Testis (tissue), 3 donors: ENCODE data around the gene COL12A1. TPM values are rescaled to one million over a fixed set of nuclear protein-coding genes. Genes with fewer than 3 reads are reported as not detected.

Experiments used
- DNase-seq: peaks from one replicate; pipeline ENCODE4 v3.0.0-alpha.2; 2019
- H3K27ac ChIP-seq, 2 donors: fragments of 200-600 bp; sonication (generic); one replicate each; pipeline ENCODE4 v1.5.1; 2019
- H3K27me3 ChIP-seq: fragments of 200-600 bp; sonication (generic); one replicate; pipeline ENCODE4 v1.5.1; 2019
- H3K36me3 ChIP-seq: fragments of 200-600 bp; sonication (generic); one replicate; pipeline ENCODE4 v1.5.1; 2017; ENCODE audit warnings: low read depth; ENCODE audit errors: missing control alignments
- H3K4me1 ChIP-seq: fragments of 200-600 bp; sonication (generic); one replicate; pipeline ENCODE4 v1.5.1; 2019
- H3K4me3 ChIP-seq, 2 donors: fragments of 200-600 bp; sonication (generic); one replicate each; pipeline ENCODE4 v1.5.1; 2017 to 2019
- H3K9me3 ChIP-seq: fragments of 200-600 bp; sonication (generic); one replicate; pipeline ENCODE4 v1.5.1; 2017
- POLR2A ChIP-seq: fragments of 450-650 bp; IDR thresholded peaks from one replicate; pipeline ENCODE4 v1.6.1; 2017; ENCODE audit warnings: antibody characterized with exemption, mild to moderate bottlenecking, moderate library complexity
- WGBS, 2 donors: methylation state at CpG; one replicate each; pipeline ENCODE4 v1.1.5; 2018; 5-methylcytosine and 5-hydroxymethylcytosine counted together
- intact Hi-C: fragments of 100-400 bp; cut with DNase I; formaldehyde crosslinking; loops from one replicate; pipeline ENCODE4 v1.15.1; 2023; ENCODE audit warnings: low total_unique reads
- polyA plus RNA-seq: library from polyadenylated mRNA; stranded (reverse); fragments of 350-450 nt; fragmentation: Illumina TruSeq; extraction: RNeasy Lipid Tissue Mini Kit (QIAGEN cat#74804); gene quantifications from one replicate; pipeline ENCODE4 v1.2.3, GENCODE V29; 2014; ENCODE audit warnings: low read depth, low replicate concordance; ENCODE audit not compliant: insufficient read depth
- total RNA-seq, 2 donors: library from RNA; depleted of rRNA; stranded (reverse); fragments of >200 nt; gene quantifications; one replicate each; pipeline ENCODE4 v1.2.3, GENCODE V29; 2016
- TF ChIP-seq, protein P1 (sequence below), 3 experiments: fragments of 450-650 bp in 2 of 3; fragments of 200-600 bp in 1 of 3; sonication (generic) in 1 of 3; IDR thresholded peaks; one replicate each; pipeline ENCODE4 v1.5.1; 2016 to 2019; ENCODE audit warnings: antibody characterized with exemption in 3 of 3, mild to moderate bottlenecking in 2 of 3, moderate library complexity in 1 of 3

COL12A1 gene
- total and polyA plus RNA-seq, 3 donors from 2014 or later = 11.4 to 27.3 (median 13.6) TPM

DNA sequence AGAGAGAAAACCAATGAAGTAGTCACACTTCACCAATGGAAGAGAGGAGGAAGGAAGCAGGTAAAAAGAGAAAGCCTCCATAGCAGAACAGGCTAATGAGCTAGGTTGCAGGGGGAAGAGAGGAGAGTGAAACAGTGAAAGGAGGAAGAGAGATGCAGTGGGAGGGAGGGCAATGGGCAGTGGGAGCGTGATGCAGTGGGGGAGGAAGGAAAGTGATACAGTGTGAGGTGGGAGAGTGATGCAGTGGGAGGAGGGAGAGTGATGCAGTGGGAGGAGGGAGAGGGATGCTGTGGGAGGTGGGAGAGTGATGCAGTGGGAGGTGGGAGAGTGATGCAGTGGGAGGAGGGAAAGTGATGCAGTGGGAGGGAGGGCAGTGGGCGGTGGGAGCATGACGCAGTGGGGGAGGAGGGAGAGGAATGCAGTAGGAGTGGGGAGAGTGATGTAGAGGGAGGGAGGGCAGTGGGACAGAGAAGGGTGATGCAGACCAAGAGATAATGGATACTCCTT lies 29.7 kb downstream of the COL12A1 start:
- TF ChIP-seq, protein P1, sequence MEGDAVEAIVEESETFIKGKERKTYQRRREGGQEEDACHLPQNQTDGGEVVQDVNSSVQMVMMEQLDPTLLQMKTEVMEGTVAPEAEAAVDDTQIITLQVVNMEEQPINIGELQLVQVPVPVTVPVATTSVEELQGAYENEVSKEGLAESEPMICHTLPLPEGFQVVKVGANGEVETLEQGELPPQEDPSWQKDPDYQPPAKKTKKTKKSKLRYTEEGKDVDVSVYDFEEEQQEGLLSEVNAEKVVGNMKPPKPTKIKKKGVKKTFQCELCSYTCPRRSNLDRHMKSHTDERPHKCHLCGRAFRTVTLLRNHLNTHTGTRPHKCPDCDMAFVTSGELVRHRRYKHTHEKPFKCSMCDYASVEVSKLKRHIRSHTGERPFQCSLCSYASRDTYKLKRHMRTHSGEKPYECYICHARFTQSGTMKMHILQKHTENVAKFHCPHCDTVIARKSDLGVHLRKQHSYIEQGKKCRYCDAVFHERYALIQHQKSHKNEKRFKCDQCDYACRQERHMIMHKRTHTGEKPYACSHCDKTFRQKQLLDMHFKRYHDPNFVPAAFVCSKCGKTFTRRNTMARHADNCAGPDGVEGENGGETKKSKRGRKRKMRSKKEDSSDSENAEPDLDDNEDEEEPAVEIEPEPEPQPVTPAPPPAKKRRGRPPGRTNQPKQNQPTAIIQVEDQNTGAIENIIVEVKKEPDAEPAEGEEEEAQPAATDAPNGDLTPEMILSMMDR (IDR thresholded peaks at IDR 0.05) = no peak
- TF ChIP-seq POLR2A = no peak
- no peak overlapping the region for H3K27ac ChIP-seq
- H3K4me3 ChIP-seq = no peak overlapping the region
- intact Hi-C loops = no loop called here
- H3K4me1 ChIP-seq = no peaks in the 10 kb centered on the region
- WGBS, 2 donors = 77 to 82% methylated on average over 3 of the region's 3 CpGs
- H3K36me3 ChIP-seq = no peaks in the 10 kb centered on the region
- no peaks in the 10 kb centered on the region for H3K27me3 ChIP-seq
- H3K9me3 ChIP-seq = no peaks in the 10 kb centered on the region
- no peak for DNase-seq

- H3K4me1 ChIP-seq = no peaks in the 10 kb centered on the region
- WGBS, 2 donors = 47 to 60% methylated on average over 4 of the region's 4 CpGs
- intact Hi-C loops = no loop called here
- no peaks in the 10 kb centered on the region for H3K9me3 ChIP-seq
- DNase-seq = no peak
- TF ChIP-seq, protein P1 (IDR thresholded peaks at IDR 0.05) = no peak
- TF ChIP-seq POLR2A = no peak
- H3K36me3 ChIP-seq = no peaks in the 10 kb centered on the region
- H3K27ac ChIP-seq = no peak overlapping the region
- no peaks in the 10 kb centered on the region for H3K27me3 ChIP-seq
- no peak overlapping the region for H3K4me3 ChIP-seq
These were observed 33.9 kb downstream of the COL12A1 start for GRCh38 chr6:75171986-75172385.

GRCh38 chr6:75171567-75171966 lies 34.3 kb downstream of the COL12A1 start:
- H3K27ac ChIP-seq = no peak overlapping the region
- H3K4me3 ChIP-seq = no peak overlapping the region
- H3K4me1 ChIP-seq = no peaks in the 10 kb centered on the region
- intact Hi-C loops = no loop called here
- no peaks in the 10 kb centered on the region for H3K27me3 ChIP-seq
- DNase-seq = no peak
- no peaks in the 10 kb centered on the region for H3K36me3 ChIP-seq
- H3K9me3 ChIP-seq = no peaks in the 10 kb centered on the region
- no peak for TF ChIP-seq POLR2A
- TF ChIP-seq, protein P1 (IDR thresholded peaks at IDR 0.05) = no peak
- WGBS, 2 donors = 56 to 60% methylated on average over 2 of the region's 2 CpGs

- Histone ChIP-seq H3K27me3 (no peaks in the 10 kb centered on the region), H3K4me1 (no peaks in the 10 kb centered on the region), H3K4me3 (no peak overlapping the region), H3K27ac (no peak overlapping the region), H3K9me3 (no peaks in the 10 kb centered on the region), H3K36me3 (no peaks in the 10 kb centered on the region)
- DNase-seq = no peak
- TF ChIP-seq, protein P1 (IDR thresholded peaks at IDR 0.05) = no peak
- TF ChIP-seq POLR2A = no peak
- 67 to 75% methylated on average over 2 of the region's 2 CpGs for WGBS, 2 donors
- intact Hi-C loops = no loop called here
These were observed 34.9 kb downstream of the COL12A1 start for GRCh38 chr6:75170691-75171560.
